PC-9 (cell line): ENCODE results near the gene MOGAT1.
"Not testable (repeated sequence)": the region's sequence is repeated elsewhere in the genome, so short reads cannot be mapped to it uniquely, and the experiment has no call there.

Experiments
- EZH2 ChIP-seq: fragments of 200-600 bp; sonication (generic); IDR thresholded peaks from 2 replicates; pipeline ENCODE4 v1.8.0; 2017; ENCODE audit warnings: antibody characterized with exemption, low read depth
- TF ChIP-seq, protein P1 (sequence below): fragments of 200-600 bp; sonication (generic); conservative IDR thresholded peaks from 2 replicates; pipeline ENCODE4 v1.6.1; 2017; ENCODE audit warnings: mixed run types, antibody characterized with exemption, mild to moderate bottlenecking, moderate library complexity

DNA sequence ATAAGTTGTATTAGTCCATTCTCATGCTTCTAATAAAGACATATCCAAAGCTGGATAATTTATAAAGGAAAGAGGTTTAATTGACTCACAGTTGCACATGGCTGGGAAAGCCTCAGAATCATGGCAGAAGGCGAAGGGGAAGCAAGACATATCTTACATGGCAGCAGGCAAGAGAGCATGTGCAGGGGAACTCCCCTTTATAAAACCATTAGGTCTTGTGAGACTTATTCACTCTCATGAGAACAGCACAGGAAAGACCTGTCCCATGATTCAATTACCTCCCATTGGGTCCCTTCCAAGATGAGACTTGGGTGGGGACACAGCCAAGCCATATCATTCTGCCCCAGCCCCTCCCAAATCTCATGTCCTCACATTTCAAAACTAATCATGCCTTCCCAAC lies 48.3 kb downstream of the MOGAT1 start:
- TF ChIP-seq, protein P1, sequence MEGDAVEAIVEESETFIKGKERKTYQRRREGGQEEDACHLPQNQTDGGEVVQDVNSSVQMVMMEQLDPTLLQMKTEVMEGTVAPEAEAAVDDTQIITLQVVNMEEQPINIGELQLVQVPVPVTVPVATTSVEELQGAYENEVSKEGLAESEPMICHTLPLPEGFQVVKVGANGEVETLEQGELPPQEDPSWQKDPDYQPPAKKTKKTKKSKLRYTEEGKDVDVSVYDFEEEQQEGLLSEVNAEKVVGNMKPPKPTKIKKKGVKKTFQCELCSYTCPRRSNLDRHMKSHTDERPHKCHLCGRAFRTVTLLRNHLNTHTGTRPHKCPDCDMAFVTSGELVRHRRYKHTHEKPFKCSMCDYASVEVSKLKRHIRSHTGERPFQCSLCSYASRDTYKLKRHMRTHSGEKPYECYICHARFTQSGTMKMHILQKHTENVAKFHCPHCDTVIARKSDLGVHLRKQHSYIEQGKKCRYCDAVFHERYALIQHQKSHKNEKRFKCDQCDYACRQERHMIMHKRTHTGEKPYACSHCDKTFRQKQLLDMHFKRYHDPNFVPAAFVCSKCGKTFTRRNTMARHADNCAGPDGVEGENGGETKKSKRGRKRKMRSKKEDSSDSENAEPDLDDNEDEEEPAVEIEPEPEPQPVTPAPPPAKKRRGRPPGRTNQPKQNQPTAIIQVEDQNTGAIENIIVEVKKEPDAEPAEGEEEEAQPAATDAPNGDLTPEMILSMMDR: not testable (repeated sequence)
- not testable (repeated sequence) for TF ChIP-seq EZH2
